Hepatocyte (in vitro differentiated cells): Measurements from ENCODE around the gene SYT7. TPM values are rescaled to one million over a fixed set of nuclear protein-coding genes. Genes with fewer than 3 reads are reported as not detected.

Experiments
- DNase-seq: peaks from one replicate; pipeline ENCODE4 v3.0.0-alpha.2; 2016; ENCODE audit warnings: low spot score
- H2AFZ ChIP-seq: fragments of 200-600 bp; sonication (generic); 2 replicates; pipeline ENCODE4 v1.6.0; 2016; ENCODE audit warnings: antibody characterized with exemption, mild to moderate bottlenecking
- H3K27ac ChIP-seq: fragments of 200-600 bp; sonication (generic); 2 replicates; pipeline ENCODE4 v1.5.1; 2016; ENCODE audit warnings: mild to moderate bottlenecking
- H3K27me3 ChIP-seq: fragments of 200-600 bp; sonication (generic); 2 replicates; pipeline ENCODE4 v1.6.1; 2016
- H3K36me3 ChIP-seq: fragments of 200-600 bp; sonication (generic); replicated peaks from 2 replicates; pipeline ENCODE4 v1.5.1; 2016; ENCODE audit warnings: low read depth; ENCODE audit not compliant: insufficient read depth
- H3K4me1 ChIP-seq: fragments of 200-600 bp; sonication (generic); 2 replicates; pipeline ENCODE4 v1.5.1; 2016; ENCODE audit warnings: mild to moderate bottlenecking, moderate library complexity; ENCODE audit not compliant: insufficient read depth
- H3K4me2 ChIP-seq: fragments of 200-600 bp; sonication (generic); 2 replicates; pipeline ENCODE4 v1.6.0; 2016
- H3K4me3 ChIP-seq: fragments of 200-600 bp; sonication (generic); 2 replicates; pipeline ENCODE4 v1.5.1; 2016; ENCODE audit warnings: mild to moderate bottlenecking
- H3K79me2 ChIP-seq: fragments of 200-600 bp; sonication (generic); 2 replicates; pipeline ENCODE4 v1.6.0; 2017; ENCODE audit warnings: mild to moderate bottlenecking
- H3K9me2 ChIP-seq: fragments of 200-600 bp; sonication (generic); replicated peaks from 2 replicates; pipeline ENCODE4 v1.6.0; 2017; ENCODE audit warnings: mild to moderate bottlenecking; ENCODE audit not compliant: insufficient read depth
- H3K9me3 ChIP-seq: fragments of 200-600 bp; sonication (generic); 2 replicates; pipeline ENCODE4 v1.5.1; 2016; ENCODE audit warnings: low read depth, mild to moderate bottlenecking
- H4K20me1 ChIP-seq: fragments of 200-600 bp; sonication (generic); 2 replicates; pipeline ENCODE4 v1.6.0; 2016; ENCODE audit warnings: mild to moderate bottlenecking; ENCODE audit not compliant: insufficient read depth, poor library complexity, severe bottlenecking
- EZH2 ChIP-seq: fragments of 200-600 bp; sonication (generic); IDR thresholded peaks from 2 replicates; pipeline ENCODE4 v1.6.1; 2016; ENCODE audit warnings: antibody characterized with exemption, mild to moderate bottlenecking, borderline replicate concordance
- EZH2phosphoT487 ChIP-seq: fragments of 200-600 bp; sonication (generic); IDR thresholded peaks from one replicate; pipeline ENCODE4 v1.6.1; 2018; ENCODE audit warnings: antibody characterized with exemption, mild to moderate bottlenecking, low read depth, moderate library complexity; ENCODE audit not compliant: unreplicated experiment, severe bottlenecking
- WGBS: methylation state at CpG from one replicate; pipeline ENCODE4 v1.1.6; 2016; ENCODE audit warnings: low lambda C conversion rate; ENCODE audit errors: missing lambda C conversion rate; 5-methylcytosine and 5-hydroxymethylcytosine counted together
- polyA plus RNA-seq: library from polyadenylated mRNA; unstranded; fragments of >200 nt; fragmentation: Nextera tagmentation; extraction: Ambion mirVana; gene quantifications from 2 replicates; pipeline ENCODE4 v1.2.1, GENCODE V29; 2016
- total RNA-seq: library from RNA; depleted of rRNA; stranded (reverse); fragments of >200 nt; gene quantifications from 2 replicates; pipeline ENCODE4 v1.2.3, GENCODE V29; 2014
- TF ChIP-seq, protein P1 (sequence below): fragments of 200-600 bp; sonication (generic); IDR thresholded peaks from 2 replicates; pipeline ENCODE4 v1.5.1; 2016; ENCODE audit warnings: antibody characterized with exemption, mild to moderate bottlenecking; ENCODE audit not compliant: poor library complexity

Gene SYT7
- total and polyA plus RNA-seq, 2 experiments from 2014 or later, result 11.3 to 15.5 TPM

DNA sequence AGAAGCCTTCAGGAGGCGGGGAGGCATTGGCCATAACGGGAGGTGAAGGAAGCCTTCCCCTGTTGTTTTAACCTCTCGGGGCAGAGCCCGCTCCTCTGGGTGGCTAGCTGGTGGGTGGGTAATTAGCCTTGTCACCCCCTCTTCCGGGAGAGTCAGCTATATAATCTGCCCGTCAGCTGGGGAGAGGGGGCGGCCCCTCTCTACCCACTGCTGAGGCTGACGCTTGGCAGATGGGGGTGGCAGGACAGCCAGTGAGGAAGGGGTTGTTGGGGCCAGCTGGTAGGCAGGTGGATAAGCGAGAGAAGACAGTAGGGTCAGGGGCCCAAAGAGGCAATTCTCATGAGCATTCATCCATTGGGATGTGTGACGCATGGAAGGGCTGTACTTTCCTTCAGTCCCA lies 33.0 kb upstream of the SYT7 start:
- TF ChIP-seq EZH2, result no peak
- TF ChIP-seq EZH2phosphoT487, result no peak
- TF ChIP-seq, protein P1, sequence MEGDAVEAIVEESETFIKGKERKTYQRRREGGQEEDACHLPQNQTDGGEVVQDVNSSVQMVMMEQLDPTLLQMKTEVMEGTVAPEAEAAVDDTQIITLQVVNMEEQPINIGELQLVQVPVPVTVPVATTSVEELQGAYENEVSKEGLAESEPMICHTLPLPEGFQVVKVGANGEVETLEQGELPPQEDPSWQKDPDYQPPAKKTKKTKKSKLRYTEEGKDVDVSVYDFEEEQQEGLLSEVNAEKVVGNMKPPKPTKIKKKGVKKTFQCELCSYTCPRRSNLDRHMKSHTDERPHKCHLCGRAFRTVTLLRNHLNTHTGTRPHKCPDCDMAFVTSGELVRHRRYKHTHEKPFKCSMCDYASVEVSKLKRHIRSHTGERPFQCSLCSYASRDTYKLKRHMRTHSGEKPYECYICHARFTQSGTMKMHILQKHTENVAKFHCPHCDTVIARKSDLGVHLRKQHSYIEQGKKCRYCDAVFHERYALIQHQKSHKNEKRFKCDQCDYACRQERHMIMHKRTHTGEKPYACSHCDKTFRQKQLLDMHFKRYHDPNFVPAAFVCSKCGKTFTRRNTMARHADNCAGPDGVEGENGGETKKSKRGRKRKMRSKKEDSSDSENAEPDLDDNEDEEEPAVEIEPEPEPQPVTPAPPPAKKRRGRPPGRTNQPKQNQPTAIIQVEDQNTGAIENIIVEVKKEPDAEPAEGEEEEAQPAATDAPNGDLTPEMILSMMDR, result no peak
- H3K79me2 ChIP-seq, result no peaks in the 10 kb centered on the region
- WGBS, result 83% methylated on average over 10 of the region's 10 CpGs
- no peaks in the 10 kb centered on the region for H3K36me3 ChIP-seq
- no peaks in the 10 kb centered on the region for H4K20me1 ChIP-seq
- no peak overlapping the region for H3K4me2 ChIP-seq
- H2AFZ ChIP-seq, result no peak overlapping the region
- DNase-seq, result no peak
- H3K9me2 ChIP-seq, result no peaks in the 10 kb centered on the region
- peaks cover 15% of the 10 kb centered on the region for H3K4me1 ChIP-seq
- no peaks in the 10 kb centered on the region for H3K9me3 ChIP-seq
- H3K27ac ChIP-seq, result no peak overlapping the region
- no peak overlapping the region for H3K4me3 ChIP-seq
- H3K27me3 ChIP-seq, result no peaks in the 10 kb centered on the region

DNA sequence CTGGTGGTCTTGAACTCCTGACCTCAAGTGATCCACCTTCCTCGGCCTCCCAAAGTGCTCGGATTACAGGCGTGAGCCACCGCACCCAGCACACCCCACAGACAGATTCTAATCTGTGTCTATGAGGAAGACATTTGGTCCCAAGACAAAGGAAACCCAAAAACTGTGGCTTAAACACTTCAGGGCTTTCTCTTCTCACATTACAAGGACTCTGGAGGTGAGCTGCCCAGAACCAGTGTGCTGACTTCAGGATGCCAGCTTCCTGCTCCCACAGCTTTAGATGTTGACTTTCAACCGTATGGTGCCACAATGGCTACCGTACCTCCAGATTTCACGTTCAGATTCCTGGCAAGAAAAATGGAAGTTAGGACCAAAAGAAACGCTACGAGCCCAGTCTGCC lies 32.2 kb upstream of the SYT7 start:
- no peaks in the 10 kb centered on the region for H3K27me3 ChIP-seq
- TF ChIP-seq EZH2, result no peak
- TF ChIP-seq, protein P1, result no peak
- TF ChIP-seq EZH2phosphoT487, result no peak
- no peak overlapping the region for H3K4me2 ChIP-seq
- no peak for DNase-seq
- no peak overlapping the region for H3K27ac ChIP-seq
- H3K4me1 ChIP-seq, result peaks cover 23% of the 10 kb centered on the region
- H3K36me3 ChIP-seq, result no peaks in the 10 kb centered on the region
- no peaks in the 10 kb centered on the region for H3K9me2 ChIP-seq
- H3K4me3 ChIP-seq, result no peak overlapping the region
- H3K9me3 ChIP-seq, result no peaks in the 10 kb centered on the region
- no peak overlapping the region for H2AFZ ChIP-seq
- no peaks in the 10 kb centered on the region for H3K79me2 ChIP-seq
- WGBS, result 82% methylated on average over 9 of the region's 9 CpGs
- no peaks in the 10 kb centered on the region for H4K20me1 ChIP-seq

- H3K79me2 ChIP-seq, result no peaks in the 10 kb centered on the region
- WGBS, result 88% methylated on average over 7 of the region's 8 CpGs
- TF ChIP-seq EZH2 (no peak), EZH2phosphoT487 (no peak)
- TF ChIP-seq, protein P1, result no peak
- no peaks in the 10 kb centered on the region for H3K27me3 ChIP-seq
- no peak overlapping the region for H3K4me3 ChIP-seq
- H2AFZ ChIP-seq, result no peak overlapping the region
- H3K4me2 ChIP-seq, result no peak overlapping the region
- H3K27ac ChIP-seq, result no peak overlapping the region
- no peaks in the 10 kb centered on the region for H3K9me3 ChIP-seq
- DNase-seq, result no peak
- no peaks in the 10 kb centered on the region for H3K9me2 ChIP-seq
- no peaks in the 10 kb centered on the region for H4K20me1 ChIP-seq
- H3K4me1 ChIP-seq, result peaks cover 23% of the 10 kb centered on the region
- no peaks in the 10 kb centered on the region for H3K36me3 ChIP-seq
Measured at GRCh38 chr11:61611309-61611708, 30.4 kb upstream of the SYT7 start.

GRCh38 chr11:61610905-61611304 lies 30.0 kb upstream of the SYT7 start:
- Histone ChIP-seq H3K36me3 (no peaks in the 10 kb centered on the region), H3K27me3 (no peaks in the 10 kb centered on the region), H3K9me3 (no peaks in the 10 kb centered on the region), H2AFZ (no peak overlapping the region), H3K4me1 (peaks cover 23% of the 10 kb centered on the region), H3K4me2 (no peak overlapping the region), H3K4me3 (no peak overlapping the region), H3K9me2 (no peaks in the 10 kb centered on the region), H3K79me2 (no peaks in the 10 kb centered on the region), H4K20me1 (no peaks in the 10 kb centered on the region), H3K27ac (peak overlapping the region; percentile 90)
- TF ChIP-seq EZH2phosphoT487 (no peak), EZH2 (no peak)
- TF ChIP-seq, protein P1, result no peak
- no peak for DNase-seq
- 90% methylated on average over 9 of the region's 9 CpGs for WGBS
